Stimulated activated CD8-positive, alpha-beta memory T cell treated with anti-CD3 and anti-CD28 coated beads, Interleukin-12 subunit alpha, Interleukin-12 subunit beta, amount 100 ng/mL, for 1 hour (primary cell): ENCODE data around the gene C16orf54.
A peak's percentile ranks its signal among the peaks of the same experiment; 100 is the strongest.
"Not testable (repeated sequence)": the region's sequence is repeated elsewhere in the genome, so short reads cannot be mapped to it uniquely, and the experiment has no call there.

ENCODE experiments used
- DNase-seq: peaks from one replicate; pipeline ENCODE4 v3.0.0-alpha.2; 2020; ENCODE audit warnings: low read depth

The C16orf54 gene

GRCh38 chr16:29769507-29769906 is 23.7 kb upstream of the C16orf54 start:
- no peak for DNase-seq

DNA sequence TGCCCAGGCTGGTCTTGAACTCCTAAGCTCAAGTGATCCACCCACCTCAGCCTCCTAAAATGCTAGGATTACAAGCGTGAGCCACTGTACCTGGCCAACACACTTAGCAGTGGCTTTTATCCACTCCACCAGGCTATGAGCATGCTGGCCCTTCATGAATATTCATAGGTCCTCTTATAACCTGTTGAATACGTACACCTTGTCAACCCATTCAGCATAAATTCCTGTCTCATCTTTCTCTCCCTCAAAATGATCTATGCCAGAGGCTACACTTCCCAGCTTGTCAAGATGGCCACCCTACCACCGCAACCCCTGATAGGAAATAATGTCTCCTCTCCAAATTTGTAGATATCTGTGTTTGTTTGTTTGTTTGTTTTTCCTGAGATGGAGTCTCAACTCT is 21.3 kb upstream of the C16orf54 start:
- DNase-seq, result no peak

DNA sequence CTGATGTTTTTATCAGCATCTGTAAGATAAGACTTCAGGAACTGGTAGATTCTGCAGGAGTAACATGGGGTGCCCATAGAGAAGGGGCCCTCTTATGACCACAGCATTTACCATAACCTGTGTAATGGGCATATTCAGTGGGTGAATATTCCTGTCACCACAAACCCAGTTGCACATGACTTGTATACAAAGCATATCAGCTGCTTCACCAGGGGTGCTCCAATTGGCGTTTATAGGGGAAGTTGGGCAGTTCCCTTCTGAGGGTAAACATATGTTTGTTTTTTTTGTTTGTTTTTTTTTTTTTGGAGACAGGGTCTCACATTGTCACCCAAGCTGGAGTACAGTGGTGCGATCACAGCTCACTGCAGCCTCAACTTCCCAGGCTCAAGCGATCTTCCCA is 20.8 kb upstream of the C16orf54 start:
- DNase-seq, result no peak

GRCh38 chr16:29765167-29766032 is 19.6 kb upstream of the C16orf54 start:
- DNase-seq, result no peak

DNA sequence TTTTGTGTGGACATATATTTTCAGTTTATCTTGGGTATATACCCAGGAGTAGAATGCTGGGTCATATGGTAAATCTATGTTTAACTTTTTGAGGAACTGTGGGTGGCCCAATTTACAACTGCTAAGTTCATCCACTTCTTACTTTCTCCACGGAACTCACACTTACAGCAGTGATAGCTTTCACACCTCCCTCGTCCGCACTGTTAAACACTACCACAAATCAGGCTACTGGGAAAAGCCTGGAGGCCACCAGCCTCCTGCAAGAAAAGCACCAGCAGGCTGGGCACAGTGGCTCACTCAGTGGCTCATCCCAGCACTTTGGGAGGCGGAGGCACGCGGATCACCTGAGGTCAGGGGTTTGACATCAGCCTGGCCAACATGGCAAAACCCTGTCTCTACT is 17.5 kb upstream of the C16orf54 start:
- DNase-seq, result no peak

- no peak for DNase-seq
Observed at GRCh38 chr16:29761882-29762281, 16.1 kb upstream of the C16orf54 start.

GRCh38 chr16:29761280-29761651 is 15.5 kb upstream of the C16orf54 start:
- not testable (repeated sequence) for DNase-seq

GRCh38 chr16:29760567-29761279 is 14.9 kb upstream of the C16orf54 start:
- no peak for DNase-seq

GRCh38 chr16:29757950-29758466 is 12.2 kb upstream of the C16orf54 start:
- no peak for DNase-seq

GRCh38 chr16:29757086-29757485 is 11.3 kb upstream of the C16orf54 start:
- DNase-seq, result not testable (repeated sequence)

DNA sequence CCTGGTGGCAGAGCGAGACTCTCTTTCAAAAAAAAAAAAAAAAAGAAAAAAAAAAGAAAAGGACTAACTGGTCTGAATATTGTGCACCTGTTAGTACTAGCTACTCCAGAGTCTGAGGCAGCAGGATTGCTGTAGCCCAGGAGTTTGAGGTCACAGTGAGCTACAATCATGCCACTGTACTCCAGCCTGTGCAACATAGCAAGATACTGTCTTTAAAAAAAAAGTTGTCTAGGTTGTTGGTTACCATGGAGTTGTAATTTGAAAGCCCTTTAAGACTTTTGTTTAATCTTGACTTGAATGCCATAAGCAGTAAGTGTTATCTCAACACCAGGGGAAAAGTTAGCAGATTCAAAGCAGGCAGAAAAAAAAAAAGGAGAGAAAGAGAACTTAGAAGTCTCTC is 10.9 kb upstream of the C16orf54 start:
- DNase-seq, result no peak

DNA sequence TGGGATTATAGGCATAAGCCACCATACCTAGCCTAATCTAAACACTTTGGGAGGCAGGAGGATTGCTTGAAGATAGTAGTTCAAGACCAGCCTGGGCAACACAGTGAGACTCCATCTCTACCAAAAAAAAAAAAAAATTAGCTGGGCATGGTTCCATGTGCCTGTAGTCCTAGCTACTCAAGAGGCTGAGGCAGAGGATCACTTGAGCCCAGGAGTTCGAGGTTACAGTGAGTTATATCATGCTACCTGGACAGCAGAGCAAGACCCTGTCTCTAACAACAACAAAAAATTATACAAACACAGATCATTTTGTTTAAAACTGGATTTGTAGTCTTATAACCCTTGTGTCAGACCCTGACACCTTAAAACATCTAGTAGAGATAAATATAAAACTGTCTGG is 7.7 kb upstream of the C16orf54 start:
- DNase-seq, result no peak

DNA sequence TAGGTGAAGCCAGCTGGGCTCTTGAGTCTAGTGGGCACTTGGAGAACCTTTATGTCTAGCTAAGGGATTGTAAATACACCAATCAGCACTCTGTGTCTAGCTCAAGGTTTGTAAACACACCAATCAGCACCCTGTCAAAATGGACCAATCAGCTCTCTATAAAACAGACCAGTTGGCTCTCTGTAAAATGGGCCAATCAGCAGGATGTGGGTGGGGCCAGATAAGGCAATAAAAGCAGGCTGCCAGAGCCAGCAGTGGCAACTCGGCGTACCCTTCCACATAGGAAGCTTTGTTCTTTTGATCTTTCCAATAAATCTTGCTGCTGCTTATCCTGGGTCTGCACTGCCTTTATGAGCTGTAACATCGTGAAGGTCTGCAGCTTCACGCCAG is 3.0 kb upstream of the C16orf54 start:
- not testable (repeated sequence) for DNase-seq

DNA sequence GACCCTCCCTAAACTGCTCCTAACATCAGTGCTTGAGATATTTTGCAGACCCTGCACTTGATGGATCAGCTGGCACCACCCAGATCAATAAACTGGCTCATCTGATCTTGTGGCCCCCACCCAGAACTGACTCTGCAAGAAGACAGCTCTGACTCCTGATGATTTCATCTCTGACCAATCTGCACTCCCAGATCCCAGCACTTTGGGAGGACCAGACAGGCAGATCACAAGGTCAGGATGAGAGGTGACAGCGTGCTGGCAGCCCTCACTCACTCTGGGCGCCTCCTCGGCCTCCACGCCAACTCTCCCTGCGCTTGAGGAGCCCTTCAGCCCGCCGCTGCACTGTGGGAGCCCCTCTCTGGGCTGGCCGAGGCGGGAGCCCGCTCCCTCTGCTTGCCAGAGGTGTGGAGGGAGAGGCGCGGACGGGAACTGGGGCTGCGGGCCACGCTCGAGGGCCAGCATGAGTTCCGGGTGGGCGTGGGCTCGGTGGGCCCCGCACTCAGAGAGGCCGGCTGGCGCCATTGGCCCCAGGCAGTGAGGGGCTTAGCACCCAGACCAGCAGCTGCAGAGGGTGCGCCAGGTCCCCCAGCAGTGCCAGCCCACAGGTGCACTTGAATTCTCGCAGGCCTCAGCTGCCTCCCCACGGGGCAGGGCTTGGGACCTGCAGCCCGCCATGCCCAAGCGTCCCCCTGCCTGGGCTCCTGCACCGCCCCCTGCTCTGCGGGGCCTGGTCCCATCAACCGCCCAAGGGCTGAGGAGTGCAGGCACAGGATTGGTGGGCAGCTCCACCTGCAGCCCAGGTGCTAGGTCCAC is 2.4 kb upstream of the C16orf54 start:
- no peak for DNase-seq

DNA sequence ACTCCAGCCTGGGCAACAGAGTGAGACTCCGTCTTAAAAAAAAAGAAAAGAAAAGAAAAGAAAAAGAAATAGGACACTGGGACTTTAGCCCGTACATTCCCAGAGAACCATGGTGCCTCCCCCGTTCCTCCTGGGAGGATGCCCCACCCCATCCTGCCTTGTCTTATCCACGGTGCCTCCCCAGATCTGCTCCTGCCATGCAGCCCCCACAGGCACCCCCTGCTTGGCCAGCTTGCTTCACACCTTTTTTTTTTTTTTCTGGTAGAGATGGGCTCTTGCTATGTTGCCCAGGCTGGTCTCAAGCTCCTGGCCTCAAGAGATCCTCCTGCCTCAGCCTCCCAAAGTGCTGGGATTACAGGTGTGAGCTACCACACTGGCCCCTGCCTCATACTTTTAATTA is 728 bp upstream of the C16orf54 start:
- not testable (repeated sequence) for DNase-seq

DNA sequence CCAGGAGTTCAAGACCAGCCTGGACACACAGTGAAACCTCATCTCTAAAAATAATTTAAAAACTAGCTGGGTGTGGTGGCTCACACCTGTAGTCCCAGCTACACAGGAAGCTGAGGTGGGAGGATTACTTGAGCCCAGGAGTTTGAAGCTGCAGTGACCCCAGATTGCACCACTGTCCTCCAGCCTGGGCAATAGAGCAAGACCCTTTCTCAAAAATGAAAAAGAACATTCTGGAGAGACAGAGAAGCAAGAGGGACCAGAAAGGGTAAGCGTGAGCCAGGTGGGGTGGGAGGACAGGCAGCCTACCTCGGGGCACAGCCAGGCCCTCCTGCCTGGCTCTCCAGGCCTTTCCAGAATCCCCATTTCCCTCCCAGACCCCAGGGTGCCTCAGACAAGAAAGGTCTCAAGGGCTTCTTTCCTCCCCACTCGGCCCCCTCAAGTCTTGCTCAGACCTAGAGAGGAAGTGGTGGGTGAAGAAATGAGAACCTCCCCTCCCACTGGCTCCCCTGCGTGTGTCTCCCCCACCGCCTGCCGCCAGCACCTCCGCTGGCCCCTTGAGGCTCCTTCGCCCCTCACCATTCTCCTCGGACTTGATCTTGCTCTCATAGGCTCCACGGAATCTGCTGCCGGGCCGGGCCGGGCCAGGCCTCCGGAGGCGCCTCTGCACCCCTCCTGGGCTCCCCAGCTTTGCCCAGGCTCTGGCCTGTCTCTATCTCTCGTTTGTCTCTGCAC is 503 bp downstream of the C16orf54 start:
- DNase-seq, result peak; percentile 34

- no peak for DNase-seq
Observed at GRCh38 chr16:29744541-29745101, 1.2 kb downstream of the C16orf54 start.

- DNase-seq, result no peak
Observed at GRCh38 chr16:29743827-29744531, 1.8 kb downstream of the C16orf54 start.

GRCh38 chr16:29743475-29743826 is 2.3 kb downstream of the C16orf54 start:
- DNase-seq, result no peak

GRCh38 chr16:29742683-29743275 is 3.0 kb downstream of the C16orf54 start:
- no peak for DNase-seq
